ENCODE measurements around the gene PRR18. TPM values are rescaled to one million over a fixed set of nuclear protein-coding genes. Genes with fewer than 3 reads are reported as not detected.
A peak's percentile ranks its signal among the peaks of the same experiment; 100 is the strongest.

The PRR18 gene
- total and polyA plus RNA-seq, 9 of the 15 experiments (the other 6 are each of a cell fraction or from before 2014, with no cell fraction given) = not detected

GRCh38 chr6:166355552-166355951 lies 47.4 kb upstream of the PRR18 start:
- no peaks in the 10 kb centered on the region for H3K79me2 ChIP-seq (ENCODE audit: control insufficient read depth, insufficient read depth, low read length)
- no peaks in the 10 kb centered on the region for H4K20me1 ChIP-seq (replicated peaks; ENCODE audit: control insufficient read depth, insufficient read depth, low read length)
- H3K4me3 ChIP-seq = no peak overlapping the region
- ChIA-PET CTCF (ENCODE audit: low intra/inter-chr PET ratio) (no interaction called here), POLR2A (interaction anchor here (1.0 to 1.3 kb wide), 2 partner anchors 8 to 35 kb away, joined by 3 to 7 read pairs; no protein-coding TSS in a partner anchor)
- intact Hi-C loops (cut with micrococcal nuclease) = no loop called here
- H3K27me3 ChIP-seq (ENCODE audit: control insufficient read depth in 2 of 2, insufficient read depth in 2 of 2, low read length in 2 of 2) = peaks cover 0 to 14% of the 10 kb centered on the region in 2 experiments; a peak in 2 of 5 replicates
- no TSS peak for BruUV-seq (replicated peaks)
- in situ Hi-C loops (cut with MboI) = no loop called here
- FAIRE-seq = no peak
- TF ChIP-seq TAF1 (IDR thresholded peaks at IDR 0.05; ENCODE audit: control insufficient read depth, extremely low read depth, insufficient read depth, low read length, severe bottlenecking) = no peak
- TF ChIP-seq KDM5B (IDR thresholded peaks at IDR 0.05; ENCODE audit: insufficient replicate concordance, low read depth, low read length) = no peak
- no peak for TF ChIP-seq PHF20 (IDR thresholded peaks at IDR 0.05; ENCODE audit: partially characterized antibody)
- TF ChIP-seq TAF15 (IDR thresholded peaks at IDR 0.05; ENCODE audit: low read depth, low read length) = no peak
- TF ChIP-seq NUFIP1 (IDR thresholded peaks at IDR 0.05; ENCODE audit: partially characterized antibody) = no peak
- TF ChIP-seq ZBTB49 (CRISPR knock-in tag; IDR thresholded peaks at IDR 0.05; ENCODE audit: borderline replicate concordance) = no peak
- no peak for TF ChIP-seq HEY1 (CRISPR knock-in tag; IDR thresholded peaks at IDR 0.05; ENCODE audit: borderline replicate concordance)
- no peak for TF ChIP-seq ETS2 (tag; IDR thresholded peaks at IDR 0.05; ENCODE audit: borderline replicate concordance, poor library complexity, severe bottlenecking)
- TF ChIP-seq, protein P1, sequence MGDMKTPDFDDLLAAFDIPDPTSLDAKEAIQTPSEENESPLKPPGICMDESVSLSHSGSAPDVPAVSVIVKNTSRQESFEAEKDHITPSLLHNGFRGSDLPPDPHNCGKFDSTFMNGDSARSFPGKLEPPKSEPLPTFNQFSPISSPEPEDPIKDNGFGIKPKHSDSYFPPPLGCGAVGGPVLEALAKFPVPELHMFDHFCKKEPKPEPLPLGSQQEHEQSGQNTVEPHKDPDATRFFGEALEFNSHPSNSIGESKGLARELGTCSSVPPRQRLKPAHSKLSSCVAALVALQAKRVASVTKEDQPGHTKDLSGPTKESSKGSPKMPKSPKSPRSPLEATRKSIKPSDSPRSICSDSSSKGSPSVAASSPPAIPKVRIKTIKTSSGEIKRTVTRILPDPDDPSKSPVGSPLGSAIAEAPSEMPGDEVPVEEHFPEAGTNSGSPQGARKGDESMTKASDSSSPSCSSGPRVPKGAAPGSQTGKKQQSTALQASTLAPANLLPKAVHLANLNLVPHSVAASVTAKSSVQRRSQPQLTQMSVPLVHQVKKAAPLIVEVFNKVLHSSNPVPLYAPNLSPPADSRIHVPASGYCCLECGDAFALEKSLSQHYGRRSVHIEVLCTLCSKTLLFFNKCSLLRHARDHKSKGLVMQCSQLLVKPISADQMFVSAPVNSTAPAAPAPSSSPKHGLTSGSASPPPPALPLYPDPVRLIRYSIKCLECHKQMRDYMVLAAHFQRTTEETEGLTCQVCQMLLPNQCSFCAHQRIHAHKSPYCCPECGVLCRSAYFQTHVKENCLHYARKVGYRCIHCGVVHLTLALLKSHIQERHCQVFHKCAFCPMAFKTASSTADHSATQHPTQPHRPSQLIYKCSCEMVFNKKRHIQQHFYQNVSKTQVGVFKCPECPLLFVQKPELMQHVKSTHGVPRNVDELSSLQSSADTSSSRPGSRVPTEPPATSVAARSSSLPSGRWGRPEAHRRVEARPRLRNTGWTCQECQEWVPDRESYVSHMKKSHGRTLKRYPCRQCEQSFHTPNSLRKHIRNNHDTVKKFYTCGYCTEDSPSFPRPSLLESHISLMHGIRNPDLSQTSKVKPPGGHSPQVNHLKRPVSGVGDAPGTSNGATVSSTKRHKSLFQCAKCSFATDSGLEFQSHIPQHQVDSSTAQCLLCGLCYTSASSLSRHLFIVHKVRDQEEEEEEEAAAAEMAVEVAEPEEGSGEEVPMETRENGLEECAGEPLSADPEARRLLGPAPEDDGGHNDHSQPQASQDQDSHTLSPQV (IDR thresholded peaks at IDR 0.05) = no peak
- TF ChIP-seq, protein P2, sequence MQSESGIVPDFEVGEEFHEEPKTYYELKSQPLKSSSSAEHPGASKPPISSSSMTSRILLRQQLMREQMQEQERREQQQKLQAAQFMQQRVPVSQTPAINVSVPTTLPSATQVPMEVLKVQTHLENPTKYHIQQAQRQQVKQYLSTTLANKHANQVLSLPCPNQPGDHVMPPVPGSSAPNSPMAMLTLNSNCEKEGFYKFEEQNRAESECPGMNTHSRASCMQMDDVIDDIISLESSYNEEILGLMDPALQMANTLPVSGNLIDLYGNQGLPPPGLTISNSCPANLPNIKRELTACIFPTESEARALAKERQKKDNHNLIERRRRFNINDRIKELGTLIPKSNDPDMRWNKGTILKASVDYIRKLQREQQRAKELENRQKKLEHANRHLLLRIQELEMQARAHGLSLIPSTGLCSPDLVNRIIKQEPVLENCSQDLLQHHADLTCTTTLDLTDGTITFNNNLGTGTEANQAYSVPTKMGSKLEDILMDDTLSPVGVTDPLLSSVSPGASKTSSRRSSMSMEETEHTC (IDR thresholded peaks at IDR 0.05) = no peak
- TF ChIP-seq ZC3H4 (CRISPR knock-in tag; IDR thresholded peaks at IDR 0.05; ENCODE audit: borderline replicate concordance) = no peak
- TF ChIP-seq KHSRP (IDR thresholded peaks at IDR 0.05) = no peak
- no peak overlapping the region for H2AFZ ChIP-seq (ENCODE audit: low read depth, low read length)
- peaks cover 6% of the 10 kb centered on the region; the same call in 1 of the 2 replicates for H3K9me3 ChIP-seq (replicated peaks; ENCODE audit: control insufficient read depth, insufficient read depth, low read depth, low read length)
- H3K36me3 ChIP-seq (ENCODE audit: control insufficient read depth, insufficient read depth, low read length) = no peaks in the 10 kb centered on the region
- no peak overlapping the region for H3K9ac ChIP-seq (ENCODE audit: insufficient read depth in 1 of 2, low read depth in 2 of 2, low read length in 2 of 2)
- peak; percentile 53 for ATAC-seq
- H3K27ac ChIP-seq (ENCODE audit: extremely low read depth, low read depth, low read length) = no peak overlapping the region
- no peak overlapping the region for H3K4me2 ChIP-seq (ENCODE audit: insufficient read depth, low read length)
- H3K4me1 ChIP-seq (replicated peaks in 1 of 2; ENCODE audit: control insufficient read depth in 2 of 2, insufficient read depth in 2 of 2, low read length in 2 of 2) = peaks cover 0 to 3% of the 10 kb centered on the region in 2 experiments; a peak in 1 of 5 replicates
- peak in 1 of 4 experiments; percentile 12 for DNase-seq (ENCODE audit: extremely low read depth in 1 of 4, low spot score in 3 of 4)
- 8% methylated on average over 5 of the region's 5 CpGs for WGBS (ENCODE audit: insufficient coverage, low coverage, missing lambda C conversion rate)
- no peaks in the 10 kb centered on the region for H3K9me1 ChIP-seq (ENCODE audit: control insufficient read depth, insufficient read depth, low read length)

All from K562 (cell line).